PC-3 (cell line): ENCODE measurements around the gene TMPRSS3.

Experiments
- EZH2 ChIP-seq: fragments of 300-600 bp; sonication (generic); IDR thresholded peaks from one replicate; pipeline ENCODE4 v1.6.1; 2017; ENCODE audit warnings: antibody characterized with exemption, mild to moderate bottlenecking, low read length; ENCODE audit not compliant: unreplicated experiment
- EZH2phosphoT487 ChIP-seq: fragments of 300-600 bp; sonication (generic); IDR thresholded peaks from 2 replicates; pipeline ENCODE4 v1.6.1; 2018; ENCODE audit warnings: mild to moderate bottlenecking, antibody characterized with exemption, low read length, borderline replicate concordance
- TF ChIP-seq, protein P1 (sequence below): fragments of 300-600 bp; sonication (generic); conservative IDR thresholded peaks from 2 replicates; pipeline ENCODE4 v1.5.1; 2017; ENCODE audit warnings: antibody characterized with exemption, low read depth, mild to moderate bottlenecking, low read length

DNA sequence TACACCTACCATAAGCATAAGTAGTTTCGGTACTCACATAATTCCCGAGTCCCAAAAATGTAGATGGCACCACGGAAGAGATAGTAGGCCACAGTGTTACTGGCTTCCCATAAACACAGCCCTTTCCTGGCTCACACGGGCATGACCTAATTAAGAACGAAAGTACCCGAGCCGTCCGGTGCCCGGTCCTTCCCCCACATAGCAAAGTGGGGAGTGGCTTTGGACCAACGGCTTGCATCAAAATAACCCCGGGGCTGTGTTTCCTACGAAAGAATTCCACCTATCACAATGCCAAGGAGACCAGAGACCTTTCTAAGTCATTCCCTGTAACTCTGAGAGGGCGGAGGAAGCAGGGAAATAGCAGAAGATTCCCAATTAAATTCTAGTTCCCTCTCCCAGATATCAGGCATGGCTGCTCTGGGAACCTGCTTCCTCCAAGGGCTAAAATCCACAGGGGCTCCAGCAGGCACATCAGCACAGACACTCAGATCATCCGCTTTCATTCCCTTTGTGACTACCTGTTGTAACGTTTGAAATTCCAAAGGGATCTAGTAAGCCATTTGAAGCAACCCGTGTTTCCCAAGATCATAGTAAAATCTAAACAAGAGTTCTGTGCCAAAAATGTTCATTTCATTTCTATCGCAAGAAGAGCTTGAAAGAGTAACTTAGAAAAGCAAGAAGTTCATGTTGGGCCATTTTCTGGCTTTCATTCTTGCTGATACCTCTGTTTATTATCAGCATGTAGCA, at the start of gene TMPRSS3:
- TF ChIP-seq, protein P1, sequence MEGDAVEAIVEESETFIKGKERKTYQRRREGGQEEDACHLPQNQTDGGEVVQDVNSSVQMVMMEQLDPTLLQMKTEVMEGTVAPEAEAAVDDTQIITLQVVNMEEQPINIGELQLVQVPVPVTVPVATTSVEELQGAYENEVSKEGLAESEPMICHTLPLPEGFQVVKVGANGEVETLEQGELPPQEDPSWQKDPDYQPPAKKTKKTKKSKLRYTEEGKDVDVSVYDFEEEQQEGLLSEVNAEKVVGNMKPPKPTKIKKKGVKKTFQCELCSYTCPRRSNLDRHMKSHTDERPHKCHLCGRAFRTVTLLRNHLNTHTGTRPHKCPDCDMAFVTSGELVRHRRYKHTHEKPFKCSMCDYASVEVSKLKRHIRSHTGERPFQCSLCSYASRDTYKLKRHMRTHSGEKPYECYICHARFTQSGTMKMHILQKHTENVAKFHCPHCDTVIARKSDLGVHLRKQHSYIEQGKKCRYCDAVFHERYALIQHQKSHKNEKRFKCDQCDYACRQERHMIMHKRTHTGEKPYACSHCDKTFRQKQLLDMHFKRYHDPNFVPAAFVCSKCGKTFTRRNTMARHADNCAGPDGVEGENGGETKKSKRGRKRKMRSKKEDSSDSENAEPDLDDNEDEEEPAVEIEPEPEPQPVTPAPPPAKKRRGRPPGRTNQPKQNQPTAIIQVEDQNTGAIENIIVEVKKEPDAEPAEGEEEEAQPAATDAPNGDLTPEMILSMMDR, result no peak
- TF ChIP-seq EZH2 (no peak), EZH2phosphoT487 (no peak)
